ENCODE data around the gene MRPL21. TPM values are rescaled to one million over a fixed set of nuclear protein-coding genes. Genes with fewer than 3 reads are reported as not detected.

The MRPL21 gene
- total RNA-seq, 1 donor from 2014 or later: 32.9 TPM

- TF ChIP-seq CTCF (IDR thresholded peaks at IDR 0.05): no peak
- Histone ChIP-seq H3K27me3 (ENCODE audit: low read depth) (no peaks in the 10 kb centered on the region), H3K36me3 (no peaks in the 10 kb centered on the region), H3K9me3 (no peaks in the 10 kb centered on the region), H3K27ac (peak overlapping the region; percentile 95), H3K4me1 (peaks cover 53% of the 10 kb centered on the region), H3K4me3 (peak overlapping the region; percentile 97)
- DNase-seq (no peak), ATAC-seq (no peak)
- intact Hi-C loops (cut with DNase I): no loop called here
Measured at GRCh38 chr11:68842427-68843051, 61.1 kb downstream of the MRPL21 start.

GRCh38 chr11:68841718-68842426 is 61.8 kb downstream of the MRPL21 start, which contains the start of gene CPT1A:
Gene CPT1A, minus strand, starts transcription at chr11:68841916. Its CDS starts 26,442 bp downstream, at chr11:68815474.
- Histone ChIP-seq H3K27ac (peak within 1 kb of the TSS; percentile 95), H3K4me1 (peaks cover 59% of the 10 kb centered on the region), H3K4me3 (peak within 1 kb of the TSS; percentile 97), H3K9me3 (no peaks in the 10 kb centered on the region), H3K27me3 (ENCODE audit: low read depth) (no peaks in the 10 kb centered on the region), H3K36me3 (no peaks in the 10 kb centered on the region)
- intact Hi-C loops (cut with DNase I): no loop called here
- TF ChIP-seq CTCF (IDR thresholded peaks at IDR 0.05): no peak
- DNase-seq: peak; percentile 86
- ATAC-seq: peak; percentile 60 to 66

Other genes with a start within 250 kb of the MRPL21 start
- not detected for gene GAL, start 219.3 kb downstream of the MRPL21 start, total RNA-seq
- 1.9 TPM for gene TESMIN, start 152.3 kb downstream of the MRPL21 start, total RNA-seq
- 88.4 TPM for gene CPT1A, start 61.9 kb downstream of the MRPL21 start, total RNA-seq
- gene IGHMBP2, start 59 bp upstream of the MRPL21 start, total RNA-seq: 18.8 TPM
- not detected for gene MRGPRD, start 77.2 kb upstream of the MRPL21 start, total RNA-seq
- 11.5 TPM for gene MRGPRF, start 109.4 kb upstream of the MRPL21 start, total RNA-seq
- 18.2 TPM for gene TPCN2, start 145.1 kb upstream of the MRPL21 start, total RNA-seq

Measured in lower lobe of right lung (tissue), 2 donors.